SH-SY5Y (cell line): ENCODE data around the gene METTL15.

ENCODE experiments used
- GATA2 ChIP-seq: IDR thresholded peaks from 2 replicates; pipeline ENCODE4 v1.6.1; 2011; ENCODE audit warnings: mild to moderate bottlenecking, low read depth, low read length
- GATA3 ChIP-seq: IDR thresholded peaks from 2 replicates; pipeline ENCODE4 v1.6.1; 2011; ENCODE audit warnings: low read depth, mild to moderate bottlenecking, low read length, moderate library complexity

- TF ChIP-seq GATA3 (no peak), GATA2 (no peak)
Measured at GRCh38 chr11:28105869-28106268, 2.3 kb upstream of the METTL15 start.
